Activated CD4-positive, CD25-positive, alpha-beta regulatory T cell treated with anti-CD3 and anti-CD28 coated beads, Interleukin-2, amount 50 U/mL, for 72 hours (primary cell): ENCODE results near the gene ENPP4.
"Not testable (repeated sequence)": the region's sequence is repeated elsewhere in the genome, so short reads cannot be mapped to it uniquely, and the experiment has no call there.

Source experiments
- DNase-seq: peaks from one replicate; pipeline ENCODE4 v3.0.0; 2021

Gene ENPP4, protein sequence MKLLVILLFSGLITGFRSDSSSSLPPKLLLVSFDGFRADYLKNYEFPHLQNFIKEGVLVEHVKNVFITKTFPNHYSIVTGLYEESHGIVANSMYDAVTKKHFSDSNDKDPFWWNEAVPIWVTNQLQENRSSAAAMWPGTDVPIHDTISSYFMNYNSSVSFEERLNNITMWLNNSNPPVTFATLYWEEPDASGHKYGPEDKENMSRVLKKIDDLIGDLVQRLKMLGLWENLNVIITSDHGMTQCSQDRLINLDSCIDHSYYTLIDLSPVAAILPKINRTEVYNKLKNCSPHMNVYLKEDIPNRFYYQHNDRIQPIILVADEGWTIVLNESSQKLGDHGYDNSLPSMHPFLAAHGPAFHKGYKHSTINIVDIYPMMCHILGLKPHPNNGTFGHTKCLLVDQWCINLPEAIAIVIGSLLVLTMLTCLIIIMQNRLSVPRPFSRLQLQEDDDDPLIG

DNA sequence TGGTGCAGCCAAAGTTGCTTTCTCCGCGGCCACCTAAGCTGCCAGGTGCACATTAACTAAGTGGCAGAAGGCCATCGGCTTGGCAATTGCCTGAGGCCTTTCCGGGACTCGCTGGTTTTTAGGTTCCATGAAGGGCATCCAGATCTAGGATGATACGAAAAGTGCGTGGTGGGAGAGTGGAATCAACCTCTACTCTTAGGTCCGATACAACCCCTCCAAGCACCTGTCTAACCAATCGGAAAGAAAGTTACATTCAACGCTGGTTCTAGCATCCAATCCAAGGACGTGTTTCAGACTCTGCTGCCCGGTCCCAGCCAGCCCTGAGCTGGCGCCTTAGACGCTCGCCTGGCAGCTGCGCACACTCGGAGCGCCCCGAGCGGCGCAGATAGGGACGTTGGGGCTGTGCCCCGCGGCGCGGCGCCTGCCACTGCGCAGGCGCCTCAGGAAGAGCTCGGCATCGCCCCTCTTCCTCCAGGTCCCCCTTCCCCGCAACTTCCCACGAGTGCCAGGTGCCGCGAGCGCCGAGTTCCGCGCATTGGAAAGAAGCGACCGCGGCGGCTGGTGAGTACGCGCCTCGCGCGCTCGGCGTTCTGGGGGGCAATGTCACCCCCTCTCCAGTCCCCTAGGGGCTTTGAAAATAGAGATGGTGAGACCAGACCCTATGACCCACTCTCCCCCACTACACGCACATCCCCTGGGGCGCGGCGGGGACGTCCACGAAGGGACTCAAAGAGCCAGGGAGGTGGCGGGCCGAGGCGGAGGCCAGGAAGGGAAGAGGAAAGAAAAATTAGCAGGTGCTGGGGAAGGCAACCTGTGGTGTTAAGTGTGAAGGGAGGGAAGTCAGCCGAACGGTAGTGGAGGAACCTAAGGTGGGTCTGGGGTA is at the start of gene ENPP4:
Gene ENPP4, plus strand, starts transcription at position 361 of the 883 bp plus-strand sequence. CDS start 9,595 bp downstream, outside the sequence.
- peak; percentile 82 for DNase-seq

DNA sequence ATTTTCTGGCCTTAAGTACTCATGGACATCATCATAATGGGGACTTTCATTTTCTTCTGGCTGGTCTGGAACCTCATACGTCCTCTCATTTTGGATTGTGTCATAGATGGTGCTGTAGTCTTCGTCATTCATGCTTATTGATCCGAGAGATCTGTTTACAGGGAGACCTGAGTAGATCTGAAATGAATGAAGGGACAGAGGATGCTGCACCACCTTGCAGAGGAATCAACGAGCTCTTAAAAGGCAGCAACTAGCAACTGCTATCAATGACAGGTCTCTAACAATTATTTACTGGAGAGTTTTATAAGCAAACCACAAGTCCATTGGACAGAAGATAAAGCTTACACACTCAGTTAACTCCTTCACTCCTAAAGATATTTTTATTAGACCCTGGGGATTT is 49.7 kb upstream of the ENPP4 start:
- DNase-seq: no peak

DNA sequence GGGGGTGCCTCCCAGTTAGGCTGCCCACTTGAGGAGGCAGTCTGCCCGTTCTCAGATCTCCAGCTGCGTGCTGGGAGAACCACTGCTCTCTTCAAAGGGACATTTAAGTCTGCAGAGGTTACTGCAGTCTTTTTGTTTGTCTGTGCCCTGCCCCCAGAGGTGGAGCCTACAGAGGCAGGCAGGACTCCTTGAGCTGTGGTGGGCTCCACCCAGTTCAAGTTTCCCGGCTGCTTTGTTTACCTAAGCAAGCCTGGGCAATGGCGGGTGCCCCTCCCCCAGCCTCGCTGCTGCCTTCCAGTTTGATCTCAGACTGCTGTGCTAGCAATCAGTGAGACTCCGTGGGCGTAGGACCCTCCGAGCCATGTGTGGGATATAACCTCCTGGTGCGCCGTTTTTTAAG is 44.1 kb upstream of the ENPP4 start:
- DNase-seq: not testable (repeated sequence)

DNA sequence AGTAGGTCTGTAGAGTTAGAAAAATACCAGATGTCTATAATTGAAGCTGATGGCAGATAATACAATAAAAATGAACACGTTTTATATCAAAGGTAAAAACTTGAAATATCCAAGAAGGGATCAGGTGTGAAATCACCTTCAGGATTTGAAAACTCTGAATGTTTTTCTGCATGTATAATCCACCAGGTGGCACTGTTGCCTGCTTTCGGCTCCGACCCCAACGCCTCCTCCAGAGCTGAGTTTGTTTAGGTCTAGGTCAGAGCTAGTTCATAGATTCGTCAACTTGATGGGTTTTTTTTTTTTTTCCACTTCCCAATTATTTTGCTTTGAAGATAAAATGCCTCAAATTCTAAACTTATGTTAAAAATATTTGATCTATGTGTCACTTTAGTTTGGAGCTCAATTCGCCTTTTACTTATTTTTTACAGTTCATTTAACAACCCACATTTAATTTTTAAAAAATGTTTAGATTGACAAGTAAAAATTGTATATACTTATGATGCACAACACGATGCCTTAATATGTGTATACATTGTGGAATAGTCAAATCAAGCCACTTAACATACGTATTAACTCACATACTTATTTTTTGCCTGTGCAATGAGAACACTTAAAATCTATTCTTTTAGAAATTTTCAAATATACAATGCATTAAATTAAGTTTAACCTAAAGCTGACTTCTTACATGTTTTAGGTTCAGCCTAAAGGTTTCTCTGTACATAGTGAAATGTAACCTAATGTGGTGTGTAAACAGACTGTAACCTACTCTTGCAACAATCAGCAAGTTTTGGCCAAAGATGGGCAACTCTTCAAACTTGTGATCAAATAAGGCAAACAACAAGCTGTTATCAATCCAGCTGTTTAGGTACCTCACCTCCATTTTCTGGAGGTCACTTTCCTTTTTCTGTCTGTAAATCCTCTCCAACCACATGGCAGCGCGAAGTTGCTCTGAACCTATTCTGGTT is 39.4 kb upstream of the ENPP4 start:
- DNase-seq: peak; percentile 44

DNA sequence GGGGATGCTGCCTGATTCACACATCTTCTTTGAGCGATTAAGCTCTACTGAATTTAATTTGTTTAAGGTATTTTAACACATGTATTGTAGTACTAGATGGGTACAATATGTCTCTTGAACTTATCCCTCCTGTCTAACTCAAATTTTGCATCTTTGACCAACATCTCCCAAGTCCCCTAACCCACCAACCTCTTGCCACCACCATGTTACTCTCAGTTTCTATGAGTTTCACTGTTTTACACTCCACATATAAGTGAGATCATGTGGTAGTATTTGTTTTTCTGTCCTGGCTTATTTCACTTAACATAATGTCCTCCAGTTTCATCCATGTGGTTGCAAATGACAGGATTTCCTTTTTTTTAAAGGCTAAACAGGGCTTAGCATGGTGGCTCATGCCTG is 38.7 kb upstream of the ENPP4 start:
- DNase-seq: no peak

DNA sequence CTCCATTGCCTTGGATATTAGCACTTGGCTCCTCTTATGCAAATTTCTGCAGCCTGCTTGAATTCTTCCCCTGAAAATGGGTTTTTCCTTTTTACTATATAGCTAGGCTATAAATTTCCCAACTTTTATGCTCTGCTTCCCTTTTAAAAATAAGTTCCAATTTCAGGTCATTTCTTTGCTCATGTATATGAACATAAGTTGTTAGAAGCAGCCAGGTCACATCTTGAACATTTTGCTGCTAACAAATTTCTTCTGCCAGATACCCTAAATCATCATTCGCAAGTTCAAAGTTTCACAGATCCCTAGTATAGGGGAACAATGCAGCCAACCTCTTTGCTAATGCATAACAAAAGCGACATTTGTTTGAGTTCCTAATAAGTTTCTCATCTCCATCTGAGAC is 34.5 kb upstream of the ENPP4 start:
- DNase-seq: no peak

DNA sequence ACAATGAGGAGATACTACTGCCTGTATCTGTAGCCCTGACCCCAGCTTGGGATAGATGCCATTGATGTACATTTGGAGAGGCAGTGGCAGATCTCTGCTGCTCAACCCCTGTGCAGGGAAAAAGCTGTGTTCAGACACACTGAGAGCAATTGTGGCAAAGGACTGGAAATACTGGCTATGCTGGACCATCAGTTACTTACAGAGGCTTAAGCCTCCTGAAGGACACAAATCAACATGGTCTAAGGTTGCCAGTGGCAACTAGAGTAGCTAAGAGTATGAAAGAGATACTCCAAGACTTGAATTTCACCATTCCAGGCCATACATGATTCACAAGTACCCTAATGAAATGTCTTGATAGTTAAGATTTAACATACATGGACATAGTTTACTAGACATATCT is 32.4 kb upstream of the ENPP4 start:
- DNase-seq: no peak

DNA sequence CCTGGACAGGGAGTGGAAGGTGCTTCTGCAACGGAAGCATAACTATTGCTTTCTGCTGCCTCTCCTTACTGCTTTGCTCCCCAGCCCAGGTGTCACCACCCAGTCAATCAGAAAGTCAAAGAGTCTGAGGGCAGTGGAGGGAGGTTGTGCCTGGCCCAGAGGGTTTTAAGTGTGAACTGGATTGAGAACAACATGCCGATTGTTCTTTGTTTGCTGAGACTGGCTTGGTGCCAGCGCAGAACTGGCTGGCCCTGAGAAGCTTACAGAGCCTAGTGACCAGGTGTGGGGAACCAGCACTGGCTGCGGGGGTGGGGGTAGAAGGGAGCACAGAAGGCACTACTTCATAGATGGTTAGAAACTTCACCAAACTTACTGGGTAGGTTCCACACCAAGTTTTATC is 31.1 kb upstream of the ENPP4 start:
- DNase-seq: no peak

DNA sequence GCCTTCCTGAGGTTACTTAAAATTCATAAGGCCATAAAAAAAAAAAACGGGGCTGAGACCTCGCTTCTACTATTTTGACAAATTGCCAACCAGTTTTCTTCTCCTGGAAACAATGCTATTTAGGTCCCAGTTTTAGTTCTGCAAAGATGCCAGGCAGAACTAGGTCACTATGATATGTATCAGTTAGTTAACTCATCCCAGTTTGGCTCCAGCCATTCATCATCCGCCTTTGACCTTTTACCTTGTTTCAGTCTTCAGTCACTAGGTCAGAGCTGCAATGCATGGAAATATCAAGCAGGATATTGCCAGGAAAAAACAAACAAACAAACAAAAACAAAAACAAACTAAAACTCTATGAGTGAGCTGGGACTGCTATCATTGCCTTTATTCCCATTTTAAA is 29.8 kb upstream of the ENPP4 start:
- DNase-seq: no peak

DNA sequence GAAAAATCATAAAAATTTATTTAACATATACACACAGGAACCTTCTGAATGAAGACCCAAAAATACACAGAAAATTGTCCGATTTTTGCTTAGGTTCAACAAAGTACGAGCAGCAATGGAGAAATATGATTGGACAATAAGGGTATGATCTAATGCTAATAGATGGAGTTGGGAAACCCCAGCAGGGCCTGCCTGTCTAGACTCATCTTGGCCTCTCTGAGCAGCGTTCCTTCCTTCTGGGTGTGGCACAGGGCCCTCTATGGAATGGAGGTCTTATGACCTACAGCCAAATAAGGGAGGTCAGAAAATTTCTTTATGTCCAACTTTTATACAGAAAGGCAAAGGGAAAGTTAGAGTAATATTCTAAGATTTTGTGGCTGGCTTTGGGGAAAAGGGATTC is 27.7 kb upstream of the ENPP4 start:
- no peak for DNase-seq

DNA sequence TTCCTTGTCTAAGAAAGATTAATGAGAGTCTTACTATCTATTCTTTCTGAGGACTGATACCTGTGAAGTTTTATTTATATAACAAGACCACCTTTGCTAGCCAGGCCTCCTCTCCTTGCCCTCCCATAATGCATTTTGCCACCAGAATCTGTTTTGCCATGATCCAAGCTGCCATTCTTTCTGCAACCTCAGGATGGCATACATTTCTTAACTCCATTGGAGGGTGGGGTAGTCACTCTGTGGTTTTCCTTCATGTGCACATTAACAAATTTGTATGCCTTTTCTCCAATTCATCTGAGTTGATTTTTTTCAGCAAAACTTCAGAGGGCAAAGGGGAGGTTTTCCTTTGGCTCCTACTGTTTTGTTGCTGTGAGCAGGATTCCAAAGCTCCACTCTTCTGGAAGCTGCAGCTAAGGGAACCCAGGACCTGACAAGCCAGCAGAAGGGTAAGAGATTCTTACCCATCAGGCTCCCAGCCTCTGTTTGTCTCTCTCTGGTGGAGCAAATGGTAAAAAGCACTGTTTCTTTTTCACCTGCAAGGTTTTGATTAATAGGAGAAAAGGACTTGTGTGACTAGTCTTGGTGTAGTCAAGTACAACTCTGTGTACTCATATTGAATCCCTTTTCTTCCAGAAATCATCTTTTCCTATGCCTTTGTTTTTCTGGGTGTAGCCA is 26.2 kb upstream of the ENPP4 start:
- no peak for DNase-seq

DNA sequence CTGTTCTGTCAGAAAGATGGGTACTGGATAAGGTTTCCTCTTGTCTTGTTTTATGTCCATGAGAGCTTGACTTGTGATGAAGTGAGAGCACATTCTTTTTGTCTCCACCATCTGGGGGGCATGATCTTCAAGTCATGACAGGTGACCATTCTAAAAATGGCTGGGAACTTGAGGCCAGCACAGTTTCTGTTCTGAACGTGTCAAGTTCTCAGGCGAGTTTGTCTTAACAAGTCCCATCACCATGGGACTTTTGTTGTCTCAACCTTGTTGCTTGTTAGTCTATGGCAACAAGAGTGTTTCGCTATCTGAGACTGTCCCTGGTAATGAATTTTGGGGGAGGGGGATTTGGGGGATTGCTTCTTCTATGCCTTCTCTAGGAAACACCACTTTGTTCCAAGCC is 25.6 kb upstream of the ENPP4 start:
- no peak for DNase-seq

DNA sequence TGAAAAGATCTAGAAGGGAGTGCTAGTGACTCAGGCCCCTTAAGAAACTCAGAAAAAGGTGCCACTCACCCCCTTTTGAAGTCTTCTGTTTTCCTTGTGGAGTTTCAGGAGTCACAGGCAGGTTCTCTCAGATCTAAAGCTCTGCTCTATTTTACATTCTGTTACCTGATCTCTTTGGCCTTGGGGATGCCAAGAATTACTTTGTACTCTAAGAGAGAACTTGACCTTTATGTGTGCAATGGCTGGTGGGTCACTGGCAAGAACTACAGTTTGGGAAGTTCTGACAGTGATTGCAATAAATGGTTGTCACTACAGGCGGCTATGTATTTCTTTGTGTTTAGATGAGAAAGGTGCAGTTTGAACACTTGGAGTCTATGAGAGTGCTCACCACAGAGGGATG is 24.2 kb upstream of the ENPP4 start:
- DNase-seq: no peak

DNA sequence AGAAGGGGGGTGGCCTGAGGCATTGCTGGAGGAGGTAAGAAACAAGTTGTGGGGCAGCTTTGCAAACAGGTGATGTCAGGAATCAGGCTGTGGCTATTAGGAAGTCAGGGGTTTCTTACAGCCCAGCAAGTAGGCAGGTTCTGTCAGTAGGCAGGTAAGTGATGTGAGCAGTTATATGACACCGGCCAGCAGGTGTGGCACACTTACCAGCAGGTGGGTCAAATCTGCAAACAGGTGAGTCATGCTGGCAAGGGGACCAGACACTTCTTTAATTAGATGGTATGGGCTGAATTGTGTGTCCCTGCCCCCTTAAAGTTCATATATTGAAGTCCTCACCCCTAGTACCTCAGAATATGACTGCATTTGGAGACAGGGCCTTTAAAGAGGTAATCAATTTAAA is 16.4 kb upstream of the ENPP4 start:
- no peak for DNase-seq

DNA sequence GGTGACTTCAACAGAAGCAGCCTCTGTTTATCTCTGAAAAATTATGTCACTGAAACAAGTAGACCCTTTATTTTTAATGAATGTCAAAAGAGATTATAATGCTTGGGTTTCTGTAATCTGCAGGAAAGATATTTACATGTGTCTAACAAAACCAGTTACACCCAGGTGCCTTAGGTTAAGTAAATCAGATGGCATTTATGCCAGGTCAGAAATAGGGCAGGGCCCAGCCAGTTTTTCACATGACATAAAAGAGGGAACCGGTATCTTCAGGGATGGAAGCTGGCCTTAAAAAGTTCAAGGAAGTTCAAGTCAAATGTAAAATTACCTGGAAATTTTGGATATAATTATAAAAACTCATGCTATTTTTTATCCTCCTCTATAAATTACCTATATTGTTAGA is 14.2 kb upstream of the ENPP4 start:
- DNase-seq: no peak

DNA sequence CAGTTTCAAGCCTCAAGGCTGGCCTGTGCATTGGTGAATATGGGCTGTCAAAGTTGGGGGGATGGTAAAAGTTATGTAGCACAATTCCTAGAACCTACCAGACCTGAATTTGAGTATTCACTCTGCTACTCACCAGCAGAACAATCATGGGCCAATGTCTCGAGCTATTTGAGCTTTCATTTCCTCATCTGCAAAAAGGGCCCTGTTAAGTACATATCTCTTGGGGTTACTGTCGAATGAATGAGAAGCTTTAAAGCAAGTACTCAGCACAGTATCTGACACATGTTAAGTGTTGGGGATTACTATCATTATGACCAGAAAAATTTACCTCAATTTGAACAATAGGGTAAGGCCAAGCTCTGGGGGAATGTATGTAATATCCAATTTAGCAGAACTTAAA is 13.5 kb upstream of the ENPP4 start:
- DNase-seq: no peak

DNA sequence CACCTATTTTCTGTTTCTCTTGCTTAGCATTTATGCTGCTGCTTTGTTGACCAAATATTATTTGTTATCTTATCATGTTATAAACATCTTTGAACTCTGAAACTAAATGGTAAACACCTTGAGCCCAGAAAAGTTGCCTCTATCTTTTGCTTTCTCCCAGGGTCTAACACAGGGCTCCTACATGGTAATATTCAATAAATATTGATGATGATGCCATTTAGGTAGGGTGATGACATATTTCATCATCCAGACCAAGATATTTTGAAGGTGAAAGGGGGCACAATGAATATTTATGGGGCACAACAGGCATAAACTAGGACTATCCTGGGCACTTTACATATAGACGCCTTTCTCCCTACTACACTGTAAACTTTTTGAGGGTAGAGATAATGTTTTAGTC is 11.6 kb upstream of the ENPP4 start:
- DNase-seq: no peak

DNA sequence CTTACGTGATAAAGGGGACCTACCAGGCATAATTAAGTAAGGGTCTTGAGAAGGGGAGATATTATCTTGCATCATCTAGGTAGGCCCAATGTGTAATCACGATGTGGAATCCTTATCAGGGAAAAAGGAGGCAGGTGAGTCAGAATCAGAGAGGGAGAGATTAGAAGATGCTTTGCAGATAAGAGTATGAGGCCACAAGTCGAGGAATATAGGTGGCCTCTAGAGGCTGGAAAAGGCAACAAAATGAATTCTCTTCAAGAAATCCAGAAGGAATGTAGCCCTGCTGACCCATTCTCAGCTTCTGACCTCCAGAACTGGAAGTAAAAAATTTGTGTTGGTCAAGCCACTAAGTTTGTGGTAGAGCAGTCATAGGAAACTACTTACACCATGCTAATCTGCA is 11.0 kb upstream of the ENPP4 start:
- no peak for DNase-seq

DNA sequence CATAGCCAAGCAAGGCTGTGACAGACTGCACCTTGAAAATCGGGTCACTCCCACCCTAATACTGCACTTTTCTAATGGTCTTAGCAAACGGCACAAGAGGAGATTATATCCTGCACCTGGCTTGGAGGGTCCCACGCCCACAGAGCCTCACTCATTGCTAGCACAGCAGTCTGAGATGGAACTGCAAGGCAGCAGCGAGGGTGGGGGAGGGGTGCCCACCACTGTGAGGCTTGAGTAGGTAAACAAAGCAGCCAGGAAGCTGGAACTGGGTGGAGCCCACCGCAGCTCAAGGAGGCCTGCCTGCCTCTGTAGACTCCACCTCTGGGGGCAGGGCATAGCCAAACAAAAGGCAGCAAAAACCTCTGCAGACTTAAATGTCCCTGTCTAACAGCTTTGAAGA is 10.1 kb upstream of the ENPP4 start:
- DNase-seq: not testable (repeated sequence)

DNA sequence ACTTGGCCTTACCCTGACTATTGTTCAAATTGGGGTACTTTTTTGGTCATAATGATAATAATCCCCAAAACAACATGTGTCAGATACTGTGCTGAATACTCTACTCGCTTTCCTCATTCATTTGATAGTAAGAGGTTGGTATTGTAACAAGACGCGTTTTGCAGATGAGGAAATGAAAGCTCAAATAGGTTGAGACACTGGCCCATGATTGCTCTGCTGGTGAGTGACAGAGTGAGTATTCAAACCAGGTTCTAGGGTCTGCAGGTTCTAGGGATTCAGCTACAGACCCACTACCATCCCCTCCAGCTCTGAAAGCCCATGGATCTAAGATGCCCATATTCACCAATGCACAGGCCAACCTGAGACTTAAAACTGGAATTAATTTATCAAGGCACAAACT is 1.3 kb upstream of the ENPP4 start:
- DNase-seq: no peak

DNA sequence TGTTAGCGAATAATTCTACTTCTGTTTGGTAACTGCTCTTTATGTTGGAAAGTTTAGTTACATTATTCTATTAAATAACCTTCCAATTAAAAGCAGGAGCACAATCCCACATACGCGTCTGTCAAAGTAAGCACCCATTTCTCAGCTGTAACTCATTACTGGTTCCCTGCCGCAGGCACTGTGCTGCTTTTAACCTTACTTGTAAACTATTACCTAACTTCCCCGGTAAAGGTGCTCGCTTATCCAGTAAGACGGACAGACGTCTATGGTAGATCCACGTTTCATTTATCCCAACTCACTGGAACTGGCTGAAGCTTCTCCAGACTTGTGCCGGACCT is 529 bp upstream of the ENPP4 start:
- no peak for DNase-seq

DNA sequence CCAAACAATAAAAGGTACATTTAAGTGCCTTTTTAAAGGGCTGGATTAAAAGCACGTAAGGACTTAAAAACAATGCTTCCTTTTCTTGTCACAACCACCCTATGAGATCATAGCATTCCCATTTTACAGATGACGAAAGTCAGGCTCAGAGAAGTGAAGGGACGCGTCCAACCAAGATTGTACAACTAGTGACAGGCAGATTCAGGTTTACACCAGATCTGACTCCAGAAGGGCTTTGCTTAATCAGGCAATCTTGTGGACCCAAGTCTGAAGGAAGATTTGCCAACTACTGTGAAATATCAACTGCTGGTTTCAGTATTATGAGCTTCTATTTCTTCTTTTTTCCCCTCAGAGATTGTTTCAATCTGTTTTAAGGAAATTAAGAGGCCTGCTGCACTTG is 877 bp downstream of the ENPP4 start:
- no peak for DNase-seq
